GM12878 (cell line): ENCODE results near the gene GARIN5B. TPM values are rescaled to one million over a fixed set of nuclear protein-coding genes. Genes with fewer than 3 reads are reported as not detected.

Source experiments
- CREM ChIP-seq: IDR thresholded peaks from 2 replicates; pipeline ENCODE4 v1.6.1; 2014; ENCODE audit warnings: antibody characterized with exemption, low read depth
- EGR1 ChIP-seq, 2 experiments: IDR thresholded peaks; 1 replicate in 1 of 2; 2 replicates in 1 of 2; pipeline ENCODE4 v1.6.1; 2011 to 2012; ENCODE audit warnings: low read depth in 2 of 2, low read length in 2 of 2, borderline replicate concordance in 1 of 2, mild to moderate bottlenecking in 1 of 2, moderate library complexity in 1 of 2
- ESRRA ChIP-seq: IDR thresholded peaks from 2 replicates; pipeline ENCODE4 v1.6.1; 2012; ENCODE audit warnings: mild to moderate bottlenecking, low read length, improper control_type of control experiment
- GATAD2B ChIP-seq: fragments of 450-650 bp; conservative IDR thresholded peaks from 2 replicates; pipeline ENCODE4 v1.6.1; 2017; ENCODE audit warnings: low read depth, mild to moderate bottlenecking, moderate library complexity
- HDGF ChIP-seq: fragments of 450-650 bp; IDR thresholded peaks from 2 replicates; pipeline ENCODE4 v1.6.1; 2016; ENCODE audit warnings: antibody characterized with exemption
- IKZF1 ChIP-seq: fragments of 450-650 bp; conservative IDR thresholded peaks from 2 replicates; pipeline ENCODE4 v1.6.1; 2017; ENCODE audit warnings: antibody characterized with exemption, mild to moderate bottlenecking
- MTA3 ChIP-seq: IDR thresholded peaks from 2 replicates; pipeline ENCODE4 v1.6.1; 2012; ENCODE audit warnings: low read length, inconsistent platforms, borderline replicate concordance
- PAX5 ChIP-seq: IDR thresholded peaks from 2 replicates; pipeline ENCODE4 v1.6.1; 2011; ENCODE audit warnings: low read depth, low read length, borderline replicate concordance
- PAX8 ChIP-seq: fragments of 450-650 bp; IDR thresholded peaks from 2 replicates; pipeline ENCODE4 v1.6.1; 2017; ENCODE audit warnings: mild to moderate bottlenecking, moderate library complexity
- POU2F2 ChIP-seq: IDR thresholded peaks from 3 replicates; pipeline ENCODE4 v1.6.1; 2011; ENCODE audit warnings: low read depth, mild to moderate bottlenecking, low read length, borderline replicate concordance
- RAD21 ChIP-seq: IDR thresholded peaks from 2 replicates; pipeline ENCODE4 v1.6.1; 2011; ENCODE audit warnings: mild to moderate bottlenecking, low read depth, low read length, moderate library complexity; ENCODE audit not compliant: insufficient read depth
- RCOR1 ChIP-seq: conservative IDR thresholded peaks from 2 replicates; pipeline ENCODE4 v1.6.1; 2012; ENCODE audit warnings: low read depth, low read length, improper control_type of control experiment
- RFX5 ChIP-seq: IDR thresholded peaks from 2 replicates; pipeline ENCODE4 v1.6.1; 2011; ENCODE audit warnings: low read depth, low read length, improper control_type of control experiment
- SMAD1 ChIP-seq: fragments of 450-650 bp; IDR thresholded peaks from 2 replicates; pipeline ENCODE4 v1.6.1; 2018; ENCODE audit warnings: mild to moderate bottlenecking, low read depth; ENCODE audit not compliant: partially characterized antibody
- SP1 ChIP-seq: IDR thresholded peaks from one replicate; pipeline ENCODE4 v1.6.1; 2011; ENCODE audit warnings: low read depth, low read length
- SREBF1 ChIP-seq: IDR thresholded peaks from 2 replicates; pipeline ENCODE4 v1.6.1; 2012; ENCODE audit warnings: mild to moderate bottlenecking, low read length
- TCF12 ChIP-seq: IDR thresholded peaks from 2 replicates; pipeline ENCODE4 v1.6.1; 2011; ENCODE audit warnings: low read depth, mild to moderate bottlenecking, low read length
- ZBED1 ChIP-seq: IDR thresholded peaks from 2 replicates; pipeline ENCODE4 v1.6.1; 2016; ENCODE audit warnings: borderline replicate concordance
- ZNF207 ChIP-seq: fragments of 450-650 bp; IDR thresholded peaks from 2 replicates; pipeline ENCODE4 v1.6.1; 2014; ENCODE audit warnings: antibody characterized with exemption, mild to moderate bottlenecking, borderline replicate concordance
- ZNF384 ChIP-seq: IDR thresholded peaks from 2 replicates; pipeline ENCODE4 v1.6.1; 2012; ENCODE audit warnings: low read depth, mild to moderate bottlenecking, low read length, improper control_type of control experiment, borderline replicate concordance
- ZSCAN29 ChIP-seq: fragments of 450-650 bp; IDR thresholded peaks from 2 replicates; pipeline ENCODE4 v1.6.1; 2017; ENCODE audit warnings: mild to moderate bottlenecking, moderate library complexity
- polyA plus RNA-seq, 11 experiments: library from polyadenylated mRNA; depleted of rRNA in 4 of 11; unstranded in 6 of 11; stranded (reverse) in 5 of 11; fragments of >200 nt; fragmentation: Nextera tagmentation in 4 of 11; fragmentation: Illumina TruSeq in 1 of 11; extraction: Ambion mirVana in 4 of 11; extraction: Trizol in 1 of 11; gene quantifications; 1 replicate in 1 of 11; 2 replicates in 10 of 11; pipeline versions ENCODE4 v1.2.1 to v1.2.3, GENCODE V29; 2011 to 2016; ENCODE audit warnings: inconsistent platforms in 2 of 11, missing spikeins in 2 of 11, low read depth in 1 of 11
- total RNA-seq, 4 experiments: library from RNA; depleted of rRNA in 3 of 4; stranded (reverse); fragments of >200 nt in 3 of 4; fragmentation: Illumina TruSeq in 1 of 4; extraction: Trizol in 1 of 4; gene quantifications; 2 replicates each; pipeline versions ENCODE4 v1.2.1 to v1.2.3, GENCODE V29; 2013 to 2021
- TF ChIP-seq, protein P1 (sequence below): fragments of 450-650 bp; IDR thresholded peaks from 2 replicates; pipeline ENCODE4 v1.6.1; 2017; ENCODE audit warnings: low read depth, mild to moderate bottlenecking, moderate library complexity
- TF ChIP-seq, protein P2 (sequence below): fragments of 450-650 bp; IDR thresholded peaks from 2 replicates; pipeline ENCODE4 v1.6.1; 2017; ENCODE audit warnings: mild to moderate bottlenecking
- TF ChIP-seq, protein P3 (sequence below): fragments of 450-650 bp; IDR thresholded peaks from 2 replicates; pipeline ENCODE4 v1.6.1; 2017; ENCODE audit warnings: mild to moderate bottlenecking, moderate library complexity

Gene GARIN5B
- total and polyA plus RNA-seq, 10 of the 15 experiments (the other 5 are each of a cell fraction or from before 2014, with no cell fraction given), result not detected

DNA sequence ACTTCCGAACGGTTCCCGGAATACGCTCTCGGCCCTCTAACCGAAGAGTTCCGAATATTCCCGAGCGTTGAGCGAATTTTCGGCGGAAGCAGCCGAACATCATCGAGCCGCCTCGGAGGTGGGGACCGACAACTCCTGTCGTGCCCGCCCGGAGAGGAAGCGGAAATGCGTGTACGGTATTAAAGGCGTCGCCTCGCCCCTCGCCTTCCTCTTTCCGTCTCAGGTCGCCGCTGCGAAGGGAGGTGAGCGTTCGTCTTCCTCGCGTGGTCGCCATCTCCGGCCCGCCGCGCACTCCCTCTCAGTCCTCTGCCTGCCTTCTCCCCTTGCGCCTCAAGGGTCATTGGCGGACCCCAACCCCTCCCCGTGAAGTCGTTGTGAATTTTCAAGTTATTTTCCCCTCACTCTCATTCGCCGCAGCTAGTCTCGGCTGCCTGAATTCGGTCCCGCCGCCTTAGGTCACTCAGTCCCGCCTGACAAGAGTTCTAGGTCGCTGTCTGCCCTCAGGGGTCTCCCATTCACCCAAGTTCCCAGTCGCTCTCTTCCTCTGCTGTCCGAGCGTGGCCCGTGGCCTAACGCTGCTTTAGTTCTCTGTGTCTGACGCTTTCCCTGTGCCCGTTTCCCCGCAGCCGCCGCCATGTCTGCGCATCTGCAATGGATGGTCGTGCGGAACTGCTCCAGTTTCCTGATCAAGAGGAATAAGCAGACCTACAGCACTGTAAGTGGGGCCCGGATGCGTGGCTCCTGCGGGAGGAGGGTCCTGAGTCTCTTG, 22.8 kb upstream of the GARIN5B start, which contains the start of gene RPL28 (continued):
- TF ChIP-seq, protein P1, sequence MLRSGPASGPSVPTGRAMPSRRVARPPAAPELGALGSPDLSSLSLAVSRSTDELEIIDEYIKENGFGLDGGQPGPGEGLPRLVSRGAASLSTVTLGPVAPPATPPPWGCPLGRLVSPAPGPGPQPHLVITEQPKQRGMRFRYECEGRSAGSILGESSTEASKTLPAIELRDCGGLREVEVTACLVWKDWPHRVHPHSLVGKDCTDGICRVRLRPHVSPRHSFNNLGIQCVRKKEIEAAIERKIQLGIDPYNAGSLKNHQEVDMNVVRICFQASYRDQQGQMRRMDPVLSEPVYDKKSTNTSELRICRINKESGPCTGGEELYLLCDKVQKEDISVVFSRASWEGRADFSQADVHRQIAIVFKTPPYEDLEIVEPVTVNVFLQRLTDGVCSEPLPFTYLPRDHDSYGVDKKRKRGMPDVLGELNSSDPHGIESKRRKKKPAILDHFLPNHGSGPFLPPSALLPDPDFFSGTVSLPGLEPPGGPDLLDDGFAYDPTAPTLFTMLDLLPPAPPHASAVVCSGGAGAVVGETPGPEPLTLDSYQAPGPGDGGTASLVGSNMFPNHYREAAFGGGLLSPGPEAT, result peak; percentile 51; the same call in 1 of the 2 replicates
- TF ChIP-seq GATAD2B, result peak; percentile 54; the same call in 1 of the 2 replicates
- no peak; the same call in 1 of the 2 replicates for TF ChIP-seq MTA3
- TF ChIP-seq RAD21, result no peak
- TF ChIP-seq, protein P2, sequence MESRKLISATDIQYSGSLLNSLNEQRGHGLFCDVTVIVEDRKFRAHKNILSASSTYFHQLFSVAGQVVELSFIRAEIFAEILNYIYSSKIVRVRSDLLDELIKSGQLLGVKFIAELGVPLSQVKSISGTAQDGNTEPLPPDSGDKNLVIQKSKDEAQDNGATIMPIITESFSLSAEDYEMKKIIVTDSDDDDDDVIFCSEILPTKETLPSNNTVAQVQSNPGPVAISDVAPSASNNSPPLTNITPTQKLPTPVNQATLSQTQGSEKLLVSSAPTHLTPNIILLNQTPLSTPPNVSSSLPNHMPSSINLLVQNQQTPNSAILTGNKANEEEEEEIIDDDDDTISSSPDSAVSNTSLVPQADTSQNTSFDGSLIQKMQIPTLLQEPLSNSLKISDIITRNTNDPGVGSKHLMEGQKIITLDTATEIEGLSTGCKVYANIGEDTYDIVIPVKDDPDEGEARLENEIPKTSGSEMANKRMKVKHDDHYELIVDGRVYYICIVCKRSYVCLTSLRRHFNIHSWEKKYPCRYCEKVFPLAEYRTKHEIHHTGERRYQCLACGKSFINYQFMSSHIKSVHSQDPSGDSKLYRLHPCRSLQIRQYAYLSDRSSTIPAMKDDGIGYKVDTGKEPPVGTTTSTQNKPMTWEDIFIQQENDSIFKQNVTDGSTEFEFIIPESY, result no peak
- peak; percentile 63; the same call in 1 of the 2 replicates for TF ChIP-seq PAX5
- no peak for TF ChIP-seq ESRRA
- peak; percentile 97 for TF ChIP-seq POU2F2
- TF ChIP-seq RFX5, result no peak
- TF ChIP-seq IKZF1, result peak; percentile 59
- TF ChIP-seq SP1, result peak; percentile 51
- 0 out of 2 replicates have a peak, but pooled peaks have one; percentile 74 for TF ChIP-seq ZNF207
- peak; percentile 90; the same call in 1 of the 2 replicates for TF ChIP-seq ZBED1
- peak in 1 of 2 experiments; percentile 33; a peak in 1 of 3 replicates for TF ChIP-seq EGR1 (IDR thresholded peaks at IDR 0.05; ENCODE audit: borderline replicate concordance in 1 of 2, low read depth in 2 of 2, low read length in 2 of 2)
- TF ChIP-seq, protein P3, sequence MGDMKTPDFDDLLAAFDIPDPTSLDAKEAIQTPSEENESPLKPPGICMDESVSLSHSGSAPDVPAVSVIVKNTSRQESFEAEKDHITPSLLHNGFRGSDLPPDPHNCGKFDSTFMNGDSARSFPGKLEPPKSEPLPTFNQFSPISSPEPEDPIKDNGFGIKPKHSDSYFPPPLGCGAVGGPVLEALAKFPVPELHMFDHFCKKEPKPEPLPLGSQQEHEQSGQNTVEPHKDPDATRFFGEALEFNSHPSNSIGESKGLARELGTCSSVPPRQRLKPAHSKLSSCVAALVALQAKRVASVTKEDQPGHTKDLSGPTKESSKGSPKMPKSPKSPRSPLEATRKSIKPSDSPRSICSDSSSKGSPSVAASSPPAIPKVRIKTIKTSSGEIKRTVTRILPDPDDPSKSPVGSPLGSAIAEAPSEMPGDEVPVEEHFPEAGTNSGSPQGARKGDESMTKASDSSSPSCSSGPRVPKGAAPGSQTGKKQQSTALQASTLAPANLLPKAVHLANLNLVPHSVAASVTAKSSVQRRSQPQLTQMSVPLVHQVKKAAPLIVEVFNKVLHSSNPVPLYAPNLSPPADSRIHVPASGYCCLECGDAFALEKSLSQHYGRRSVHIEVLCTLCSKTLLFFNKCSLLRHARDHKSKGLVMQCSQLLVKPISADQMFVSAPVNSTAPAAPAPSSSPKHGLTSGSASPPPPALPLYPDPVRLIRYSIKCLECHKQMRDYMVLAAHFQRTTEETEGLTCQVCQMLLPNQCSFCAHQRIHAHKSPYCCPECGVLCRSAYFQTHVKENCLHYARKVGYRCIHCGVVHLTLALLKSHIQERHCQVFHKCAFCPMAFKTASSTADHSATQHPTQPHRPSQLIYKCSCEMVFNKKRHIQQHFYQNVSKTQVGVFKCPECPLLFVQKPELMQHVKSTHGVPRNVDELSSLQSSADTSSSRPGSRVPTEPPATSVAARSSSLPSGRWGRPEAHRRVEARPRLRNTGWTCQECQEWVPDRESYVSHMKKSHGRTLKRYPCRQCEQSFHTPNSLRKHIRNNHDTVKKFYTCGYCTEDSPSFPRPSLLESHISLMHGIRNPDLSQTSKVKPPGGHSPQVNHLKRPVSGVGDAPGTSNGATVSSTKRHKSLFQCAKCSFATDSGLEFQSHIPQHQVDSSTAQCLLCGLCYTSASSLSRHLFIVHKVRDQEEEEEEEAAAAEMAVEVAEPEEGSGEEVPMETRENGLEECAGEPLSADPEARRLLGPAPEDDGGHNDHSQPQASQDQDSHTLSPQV, result no peak
- TF ChIP-seq SREBF1, result peak; percentile 33; the same call in 1 of the 2 replicates
- TF ChIP-seq ZNF384, result no peak
- TF ChIP-seq HDGF, result no peak
- no peak for TF ChIP-seq PAX8
- peak; percentile 70 for TF ChIP-seq CREM
- TF ChIP-seq ZSCAN29, result 0 out of 2 replicates have a peak, but pooled peaks have one; percentile 22
- TF ChIP-seq TCF12, result peak; percentile 83; the same call in 1 of the 2 replicates
- TF ChIP-seq RCOR1, result 0 out of 2 replicates have a peak, but pooled peaks have one; percentile 59
- TF ChIP-seq SMAD1, result peak; percentile 83
